Measurements from ENCODE around the gene DTL. TPM values are rescaled to one million over a fixed set of nuclear protein-coding genes. Genes with fewer than 3 reads are reported as not detected.

DTL gene
- total RNA-seq, 1 donor from 2014 or later = 76.6 TPM

- Mint-ChIP-seq H3K4me1 (peaks cover 13% of the 10 kb centered on the region), H3K27me3 (ENCODE audit: insufficient read depth, low read depth) (peaks cover 5% of the 10 kb centered on the region), H3K27ac (no peak overlapping the region), H3K36me3 (peaks cover 17% of the 10 kb centered on the region), H3K4me3 (no peak overlapping the region), H3K9me3 (no peaks in the 10 kb centered on the region)
- no peak overlapping the region for H3K27ac ChIP-seq
- peaks cover 4% of the 10 kb centered on the region for H3F3A ChIP-seq (ENCODE audit: low read depth)
- TF ChIP-seq EZH2 (IDR thresholded peaks at IDR 0.05) = no peak
- TF ChIP-seq EZH2phosphoT487 (IDR thresholded peaks at IDR 0.05) = no peak
- TF ChIP-seq, protein P1, sequence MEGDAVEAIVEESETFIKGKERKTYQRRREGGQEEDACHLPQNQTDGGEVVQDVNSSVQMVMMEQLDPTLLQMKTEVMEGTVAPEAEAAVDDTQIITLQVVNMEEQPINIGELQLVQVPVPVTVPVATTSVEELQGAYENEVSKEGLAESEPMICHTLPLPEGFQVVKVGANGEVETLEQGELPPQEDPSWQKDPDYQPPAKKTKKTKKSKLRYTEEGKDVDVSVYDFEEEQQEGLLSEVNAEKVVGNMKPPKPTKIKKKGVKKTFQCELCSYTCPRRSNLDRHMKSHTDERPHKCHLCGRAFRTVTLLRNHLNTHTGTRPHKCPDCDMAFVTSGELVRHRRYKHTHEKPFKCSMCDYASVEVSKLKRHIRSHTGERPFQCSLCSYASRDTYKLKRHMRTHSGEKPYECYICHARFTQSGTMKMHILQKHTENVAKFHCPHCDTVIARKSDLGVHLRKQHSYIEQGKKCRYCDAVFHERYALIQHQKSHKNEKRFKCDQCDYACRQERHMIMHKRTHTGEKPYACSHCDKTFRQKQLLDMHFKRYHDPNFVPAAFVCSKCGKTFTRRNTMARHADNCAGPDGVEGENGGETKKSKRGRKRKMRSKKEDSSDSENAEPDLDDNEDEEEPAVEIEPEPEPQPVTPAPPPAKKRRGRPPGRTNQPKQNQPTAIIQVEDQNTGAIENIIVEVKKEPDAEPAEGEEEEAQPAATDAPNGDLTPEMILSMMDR (IDR thresholded peaks at IDR 0.05) = no peak
- no peaks in the 10 kb centered on the region for H3K36me3 ChIP-seq
- H3K4me3 ChIP-seq = no peak overlapping the region
- DNase-seq (ENCODE audit: low spot score) = no peak
- no peaks in the 10 kb centered on the region for H4K20me1 ChIP-seq (ENCODE audit: low read depth)
- no peaks in the 10 kb centered on the region for H3K9me3 ChIP-seq (ENCODE audit: low read depth)
- H2AFZ ChIP-seq (replicated peaks) = no peak overlapping the region
- no peak overlapping the region for H3K4me2 ChIP-seq
- no peak overlapping the region for H3K9ac ChIP-seq
- H3K79me2 ChIP-seq (ENCODE audit: low read depth) = no peaks in the 10 kb centered on the region
- peaks cover under 1% of the 10 kb centered on the region for H3K4me1 ChIP-seq
- no peaks in the 10 kb centered on the region for H3K27me3 ChIP-seq
These were observed 86.2 kb downstream of the DTL start for GRCh38 chr1:212121779-212122178.

DNA sequence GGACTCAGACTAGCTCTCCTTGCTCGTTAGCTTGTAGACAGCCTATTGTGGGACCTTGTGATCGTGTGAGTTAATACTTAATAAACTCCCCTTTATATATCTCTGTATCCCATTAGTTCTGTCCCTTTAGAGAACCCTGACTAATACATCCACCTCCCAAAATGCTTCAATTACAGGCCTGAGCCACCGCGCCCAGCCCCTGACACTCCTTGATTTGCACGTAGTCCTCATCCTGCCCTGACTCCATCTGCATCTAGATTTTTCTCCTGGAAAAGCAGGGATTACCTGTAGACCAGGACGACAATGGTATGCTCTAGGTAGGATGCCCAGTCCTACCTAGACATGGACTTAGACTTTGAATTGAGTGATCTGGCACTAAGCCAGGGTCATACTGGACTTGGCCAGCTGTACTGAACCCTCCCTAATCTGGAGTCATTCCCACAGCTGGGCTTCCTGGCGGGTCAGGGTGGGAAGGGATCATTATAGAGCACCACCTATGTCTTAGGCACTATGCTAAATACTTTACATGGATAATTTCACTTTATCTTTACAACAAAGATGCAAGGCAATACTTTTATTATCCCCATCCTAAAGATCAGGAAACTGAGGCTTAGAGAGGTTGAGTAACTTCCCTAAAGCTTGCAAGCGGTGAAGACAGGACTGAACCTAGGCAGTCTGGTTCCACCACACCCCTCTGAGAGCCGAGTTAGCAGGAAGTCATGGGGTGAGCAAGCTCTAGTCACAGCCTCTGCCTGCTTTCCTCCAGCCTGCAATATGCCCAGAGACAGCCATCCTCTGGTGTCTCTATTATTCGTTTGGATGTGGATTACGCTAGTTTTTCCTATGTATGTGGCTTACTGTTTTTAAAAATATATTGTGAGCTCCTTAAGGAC lies 89.4 kb downstream of the DTL start:
- TF ChIP-seq, protein P1 (IDR thresholded peaks at IDR 0.05) = no peak
- TF ChIP-seq EZH2 (IDR thresholded peaks at IDR 0.05) (no peak), EZH2phosphoT487 (IDR thresholded peaks at IDR 0.05) (no peak)
- no peak for DNase-seq (ENCODE audit: low spot score)
- Mint-ChIP-seq H3K4me3 (no peak overlapping the region), H3K9me3 (no peaks in the 10 kb centered on the region), H3K4me1 (peaks cover 24% of the 10 kb centered on the region), H3K27me3 (ENCODE audit: insufficient read depth, low read depth) (peaks cover 5% of the 10 kb centered on the region), H3K36me3 (peaks cover 27% of the 10 kb centered on the region), H3K27ac (no peak overlapping the region)
- H3K9ac ChIP-seq = no peak overlapping the region
- H4K20me1 ChIP-seq (ENCODE audit: low read depth) = no peaks in the 10 kb centered on the region
- peaks cover 9% of the 10 kb centered on the region for H3K4me1 ChIP-seq
- no peak overlapping the region for H2AFZ ChIP-seq (replicated peaks)
- no peaks in the 10 kb centered on the region for H3K9me3 ChIP-seq (ENCODE audit: low read depth)
- H3K27ac ChIP-seq = no peak overlapping the region
- no peak overlapping the region for H3K4me2 ChIP-seq
- H3K36me3 ChIP-seq = no peaks in the 10 kb centered on the region
- no peak overlapping the region for H3K4me3 ChIP-seq
- peaks cover 12% of the 10 kb centered on the region for H3F3A ChIP-seq (ENCODE audit: low read depth)
- no peaks in the 10 kb centered on the region for H3K27me3 ChIP-seq
- no peaks in the 10 kb centered on the region for H3K79me2 ChIP-seq (ENCODE audit: low read depth)

GRCh38 chr1:212125654-212126053 lies 90.1 kb downstream of the DTL start:
- H3F3A ChIP-seq (ENCODE audit: low read depth) = peaks cover 12% of the 10 kb centered on the region
- H3K36me3 ChIP-seq = no peaks in the 10 kb centered on the region
- no peak for DNase-seq (ENCODE audit: low spot score)
- H3K9ac ChIP-seq = no peak overlapping the region
- no peaks in the 10 kb centered on the region for H3K79me2 ChIP-seq (ENCODE audit: low read depth)
- no peak overlapping the region for H3K27ac ChIP-seq
- H3K9me3 ChIP-seq (ENCODE audit: low read depth) = no peaks in the 10 kb centered on the region
- no peak overlapping the region for H3K4me3 Mint-ChIP-seq
- H3K27ac Mint-ChIP-seq = no peak overlapping the region
- no peak overlapping the region for H3K4me2 ChIP-seq
- TF ChIP-seq, protein P1 (IDR thresholded peaks at IDR 0.05) = no peak
- TF ChIP-seq EZH2 (IDR thresholded peaks at IDR 0.05) (no peak), EZH2phosphoT487 (IDR thresholded peaks at IDR 0.05) (no peak)
- no peak overlapping the region for H2AFZ ChIP-seq (replicated peaks)
- H3K27me3 ChIP-seq = no peaks in the 10 kb centered on the region
- H3K4me1 Mint-ChIP-seq = peaks cover 24% of the 10 kb centered on the region
- H3K4me3 ChIP-seq = no peak overlapping the region
- H3K36me3 Mint-ChIP-seq = peaks cover 32% of the 10 kb centered on the region
- H4K20me1 ChIP-seq (ENCODE audit: low read depth) = no peaks in the 10 kb centered on the region
- H3K4me1 ChIP-seq = peaks cover 9% of the 10 kb centered on the region
- no peaks in the 10 kb centered on the region for H3K9me3 Mint-ChIP-seq
- H3K27me3 Mint-ChIP-seq (ENCODE audit: insufficient read depth, low read depth) = peaks cover 7% of the 10 kb centered on the region
